ENCODE results near the gene KIF21B.

DNA sequence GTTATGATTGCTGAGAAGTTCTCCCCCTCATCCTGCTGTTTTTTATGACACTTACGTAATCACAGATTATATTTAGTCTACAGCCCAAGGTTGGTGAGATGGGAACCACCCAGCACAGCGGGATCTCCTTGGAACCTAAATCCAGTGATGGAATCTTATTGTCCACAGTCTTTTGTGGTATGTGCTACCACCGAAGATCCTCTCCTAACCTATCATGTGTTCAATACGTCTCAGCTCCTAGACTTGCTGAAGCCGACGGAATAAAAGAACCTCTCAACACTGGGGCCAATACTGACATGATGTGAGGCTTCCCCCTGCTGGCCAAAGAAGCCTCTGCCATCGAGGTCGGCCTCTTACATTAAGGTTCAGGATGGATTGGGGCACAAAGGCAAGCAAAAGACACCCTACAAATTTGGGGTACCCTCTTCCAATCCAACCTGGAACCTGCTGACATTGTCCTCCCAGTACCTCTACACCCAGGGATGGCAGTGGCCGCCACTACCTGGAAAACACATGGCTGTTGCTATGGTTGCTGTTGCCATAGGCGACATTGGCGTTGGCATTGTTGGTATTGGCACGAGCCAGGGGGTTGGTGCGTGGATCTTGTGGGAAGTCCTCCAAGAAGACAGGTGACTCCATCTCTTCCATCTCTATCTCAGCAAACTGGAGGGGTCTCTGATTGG is 19.4 kb upstream of the KIF21B start:
- TF ChIP-seq, protein P1, sequence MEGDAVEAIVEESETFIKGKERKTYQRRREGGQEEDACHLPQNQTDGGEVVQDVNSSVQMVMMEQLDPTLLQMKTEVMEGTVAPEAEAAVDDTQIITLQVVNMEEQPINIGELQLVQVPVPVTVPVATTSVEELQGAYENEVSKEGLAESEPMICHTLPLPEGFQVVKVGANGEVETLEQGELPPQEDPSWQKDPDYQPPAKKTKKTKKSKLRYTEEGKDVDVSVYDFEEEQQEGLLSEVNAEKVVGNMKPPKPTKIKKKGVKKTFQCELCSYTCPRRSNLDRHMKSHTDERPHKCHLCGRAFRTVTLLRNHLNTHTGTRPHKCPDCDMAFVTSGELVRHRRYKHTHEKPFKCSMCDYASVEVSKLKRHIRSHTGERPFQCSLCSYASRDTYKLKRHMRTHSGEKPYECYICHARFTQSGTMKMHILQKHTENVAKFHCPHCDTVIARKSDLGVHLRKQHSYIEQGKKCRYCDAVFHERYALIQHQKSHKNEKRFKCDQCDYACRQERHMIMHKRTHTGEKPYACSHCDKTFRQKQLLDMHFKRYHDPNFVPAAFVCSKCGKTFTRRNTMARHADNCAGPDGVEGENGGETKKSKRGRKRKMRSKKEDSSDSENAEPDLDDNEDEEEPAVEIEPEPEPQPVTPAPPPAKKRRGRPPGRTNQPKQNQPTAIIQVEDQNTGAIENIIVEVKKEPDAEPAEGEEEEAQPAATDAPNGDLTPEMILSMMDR (conservative IDR thresholded peaks at IDR 0.05; ENCODE audit: low read depth in 2 of 2), result peak; percentile 97 to 98
- TF ChIP-seq POLR2AphosphoS5 (IDR thresholded peaks at IDR 0.05; ENCODE audit: low read depth), result no peak

Data from GM23338 (cell line).